ENCODE measurements around the gene ZNF324. TPM values are rescaled to one million over a fixed set of nuclear protein-coding genes. Genes with fewer than 3 reads are reported as not detected.

ZNF324 gene
- total and polyA plus RNA-seq, 2 of the 8 experiments (the other 6 are each of a cell fraction or from before 2014, with no cell fraction given), result 5.1 to 5.8 TPM

- no peak for TF ChIP-seq RAD21 (IDR thresholded peaks at IDR 0.05 in 1 of 2, conservative IDR thresholded peaks at IDR 0.05 in 1 of 2; ENCODE audit: low read depth in 2 of 2, low read length in 2 of 2)
- no peak for TF ChIP-seq BRCA1 (IDR thresholded peaks at IDR 0.05; ENCODE audit: low read depth, low read length)
- no peak for TF ChIP-seq RFX5 (IDR thresholded peaks at IDR 0.05; ENCODE audit: borderline replicate concordance, low read depth, low read length)
- peak; percentile 97 for TF ChIP-seq CREB1 (IDR thresholded peaks at IDR 0.05)
- 0 out of 2 replicates have a peak, but pooled peaks have one; percentile 26 for TF ChIP-seq TBP (IDR thresholded peaks at IDR 0.05; ENCODE audit: low read depth, low read length)
- no peak for TF ChIP-seq NRF1 (IDR thresholded peaks at IDR 0.05; ENCODE audit: low read depth, low read length)
These were observed 27.0 kb upstream of the ZNF324 start, which contains the start of gene ZNF132 (continued) for GRCh38 chr19:58439576-58440554.
